Measurements from ENCODE around the gene MCM8. TPM values are rescaled to one million over a fixed set of nuclear protein-coding genes. Genes with fewer than 3 reads are reported as not detected.

The MCM8 gene
- total and polyA plus RNA-seq, 9 of the 15 experiments (the other 6 are each of a cell fraction or from before 2014, with no cell fraction given): 4.5 to 43.8 (median 25.4) TPM

DNA sequence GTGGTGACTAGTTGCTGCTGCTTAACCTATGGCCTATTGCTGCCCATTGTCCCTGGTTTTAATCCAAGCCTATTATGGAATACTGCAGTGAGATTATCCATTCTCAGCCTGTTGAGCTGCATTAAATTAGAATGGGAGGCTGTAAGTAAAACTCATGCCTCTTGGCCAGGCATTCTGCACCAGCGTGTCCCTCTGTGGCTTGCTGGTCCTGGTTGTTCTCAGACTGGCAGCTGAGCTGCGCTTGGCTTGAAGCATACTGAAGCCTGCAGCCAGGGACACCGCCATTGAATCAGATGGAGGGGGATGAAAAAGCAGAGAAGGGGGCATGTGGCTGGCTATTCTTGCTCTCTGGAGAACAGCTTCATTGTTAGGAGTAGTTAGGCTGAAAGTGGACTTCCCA is 87.8 kb downstream of the MCM8 start:
- Histone ChIP-seq H3K27me3 (ENCODE audit: control insufficient read depth in 2 of 2, insufficient read depth in 2 of 2, low read length in 2 of 2) (no peaks in the 10 kb centered on the region), H3K9me3 (replicated peaks; ENCODE audit: control insufficient read depth, insufficient read depth, low read depth, low read length) (no peaks in the 10 kb centered on the region), H3K9me1 (ENCODE audit: control insufficient read depth, insufficient read depth, low read length) (no peaks in the 10 kb centered on the region), H3K27ac (ENCODE audit: extremely low read depth, low read depth, low read length) (no peak overlapping the region), H3K79me2 (ENCODE audit: control insufficient read depth, insufficient read depth, low read length) (peaks cover 2% of the 10 kb centered on the region; the same call in 2 of the 3 replicates), H4K20me1 (replicated peaks; ENCODE audit: control insufficient read depth, insufficient read depth, low read length) (no peaks in the 10 kb centered on the region), H3K36me3 (ENCODE audit: control insufficient read depth, insufficient read depth, low read length) (peaks cover 71% of the 10 kb centered on the region), H3K4me3 (no peak overlapping the region), H3K4me2 (ENCODE audit: insufficient read depth, low read length) (no peak overlapping the region), H2AFZ (ENCODE audit: low read depth, low read length) (no peak overlapping the region), H3K4me1 (replicated peaks in 1 of 2; ENCODE audit: control insufficient read depth in 2 of 2, insufficient read depth in 2 of 2, low read length in 2 of 2) (peaks cover 13 to 18% of the 10 kb centered on the region in 2 experiments), H3K9ac (ENCODE audit: insufficient read depth in 1 of 2, low read depth in 2 of 2, low read length in 2 of 2) (no peak overlapping the region)
- in situ Hi-C loops (cut with MboI): no loop called here
- 100% methylated on average over 2 of the region's 3 CpGs for WGBS (ENCODE audit: insufficient coverage, low coverage, missing lambda C conversion rate)
- no TSS peak for BruUV-seq (replicated peaks)
- FAIRE-seq: no peak
- no peak for ATAC-seq
- intact Hi-C loops (cut with micrococcal nuclease): no loop called here
- DNase-seq (ENCODE audit: extremely low read depth in 1 of 4, low spot score in 3 of 4): no peak
- ChIA-PET POLR2A (interaction anchor here (0.7 to 1.8 kb wide), 2 partner anchors 10 to 22 kb away, joined by 4 to 6 read pairs; no protein-coding TSS in a partner anchor), CTCF (ENCODE audit: low intra/inter-chr PET ratio) (no interaction called here)
- TF ChIP-seq SMARCE1 (IDR thresholded peaks at IDR 0.05): no peak
- no peak for TF ChIP-seq NFE2L1 (tag; IDR thresholded peaks at IDR 0.05; ENCODE audit: borderline replicate concordance, low read depth)
- TF ChIP-seq POLR2G (IDR thresholded peaks at IDR 0.05; ENCODE audit: low read depth, low read length): no peak
- TF ChIP-seq ZNF174 (CRISPR knock-in tag; IDR thresholded peaks at IDR 0.05): no peak
- no peak for TF ChIP-seq ZNF184 (CRISPR knock-in tag; IDR thresholded peaks at IDR 0.05)
- TF ChIP-seq EWSR1 (IDR thresholded peaks at IDR 0.05; ENCODE audit: borderline replicate concordance, low read depth, partially characterized antibody): no peak
- TF ChIP-seq COPS2 (conservative IDR thresholded peaks at IDR 0.05): no peak
- TF ChIP-seq PHB (CRISPR knock-in tag; IDR thresholded peaks at IDR 0.05): no peak
- TF ChIP-seq KDM4B (IDR thresholded peaks at IDR 0.05; ENCODE audit: borderline replicate concordance in 2 of 2, low read depth in 1 of 2): no peak
- TF ChIP-seq, protein P1, sequence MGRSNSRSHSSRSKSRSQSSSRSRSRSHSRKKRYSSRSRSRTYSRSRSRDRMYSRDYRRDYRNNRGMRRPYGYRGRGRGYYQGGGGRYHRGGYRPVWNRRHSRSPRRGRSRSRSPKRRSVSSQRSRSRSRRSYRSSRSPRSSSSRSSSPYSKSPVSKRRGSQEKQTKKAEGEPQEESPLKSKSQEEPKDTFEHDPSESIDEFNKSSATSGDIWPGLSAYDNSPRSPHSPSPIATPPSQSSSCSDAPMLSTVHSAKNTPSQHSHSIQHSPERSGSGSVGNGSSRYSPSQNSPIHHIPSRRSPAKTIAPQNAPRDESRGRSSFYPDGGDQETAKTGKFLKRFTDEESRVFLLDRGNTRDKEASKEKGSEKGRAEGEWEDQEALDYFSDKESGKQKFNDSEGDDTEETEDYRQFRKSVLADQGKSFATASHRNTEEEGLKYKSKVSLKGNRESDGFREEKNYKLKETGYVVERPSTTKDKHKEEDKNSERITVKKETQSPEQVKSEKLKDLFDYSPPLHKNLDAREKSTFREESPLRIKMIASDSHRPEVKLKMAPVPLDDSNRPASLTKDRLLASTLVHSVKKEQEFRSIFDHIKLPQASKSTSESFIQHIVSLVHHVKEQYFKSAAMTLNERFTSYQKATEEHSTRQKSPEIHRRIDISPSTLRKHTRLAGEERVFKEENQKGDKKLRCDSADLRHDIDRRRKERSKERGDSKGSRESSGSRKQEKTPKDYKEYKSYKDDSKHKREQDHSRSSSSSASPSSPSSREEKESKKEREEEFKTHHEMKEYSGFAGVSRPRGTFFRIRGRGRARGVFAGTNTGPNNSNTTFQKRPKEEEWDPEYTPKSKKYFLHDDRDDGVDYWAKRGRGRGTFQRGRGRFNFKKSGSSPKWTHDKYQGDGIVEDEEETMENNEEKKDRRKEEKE (IDR thresholded peaks at IDR 0.05; ENCODE audit: borderline replicate concordance in 1 of 2, control insufficient read depth in 1 of 2, low read depth in 2 of 2, low read length in 1 of 2): no peak
- no peak for TF ChIP-seq CHCHD3 (CRISPR knock-in tag; IDR thresholded peaks at IDR 0.05)
- TF ChIP-seq RBM34 (IDR thresholded peaks at IDR 0.05; ENCODE audit: borderline replicate concordance, insufficient read depth, low read length): no peak
- no peak for TF ChIP-seq THRAP3 (IDR thresholded peaks at IDR 0.05; ENCODE audit: borderline replicate concordance)
- no peak for TF ChIP-seq GABPB1 (CRISPR knock-in tag; IDR thresholded peaks at IDR 0.05)
- TF ChIP-seq ZNF780A (CRISPR knock-in tag; IDR thresholded peaks at IDR 0.05): no peak
